Uterus (tissue), 4 donors: ENCODE measurements around the gene AKAP10. TPM values are rescaled to one million over a fixed set of nuclear protein-coding genes. Genes with fewer than 3 reads are reported as not detected.

Source experiments
- DNase-seq, 2 donors: peaks; one replicate each; pipeline ENCODE4 v3.0.0-alpha.2; 2019 to 2020
- H3K27ac ChIP-seq, 2 donors: fragments of 200-600 bp; sonication (generic); 1 replicate in 1 of 2; 2 replicates in 1 of 2; pipeline ENCODE4 v1.5.1; 2016 to 2018
- H3K27me3 ChIP-seq, 2 donors: fragments of 200-600 bp; sonication (generic); one replicate each; pipeline ENCODE4 v1.5.1; 2018 to 2019; ENCODE audit warnings: control low read depth in 1 of 2
- H3K36me3 ChIP-seq, 2 donors: fragments of 200-600 bp; sonication (generic); one replicate each; pipeline ENCODE4 v1.5.1; 2019; ENCODE audit warnings: control low read depth in 1 of 2
- H3K4me1 ChIP-seq, 2 donors: fragments of 200-600 bp; sonication (generic); one replicate each; pipeline ENCODE4 v1.5.1; 2018 to 2019; ENCODE audit warnings: control low read depth in 1 of 2
- H3K4me3 ChIP-seq, 2 donors: fragments of 200-600 bp; sonication (generic); 1 replicate in 1 of 2; 2 replicates in 1 of 2; pipeline ENCODE4 v1.5.1; 2018 to 2019; ENCODE audit warnings: mild to moderate bottlenecking in 1 of 2
- H3K9me3 ChIP-seq, 2 donors: fragments of 200-600 bp; sonication (generic); one replicate each; pipeline ENCODE4 v1.5.1; 2019; ENCODE audit warnings: control low read depth in 1 of 2
- CTCF ChIP-seq, 4 experiments: fragments of 200-600 bp in 2 of 4; fragments of 450-650 bp in 2 of 4; sonication (generic) in 2 of 4; IDR thresholded peaks; one replicate each; pipeline ENCODE4 v1.5.1; 2016 to 2019; ENCODE audit warnings: antibody characterized with exemption in 4 of 4, mild to moderate bottlenecking in 2 of 4, moderate library complexity in 1 of 4
- POLR2A ChIP-seq, 2 donors: fragments of 450-650 bp; IDR thresholded peaks; one replicate each; pipeline ENCODE4 v1.6.1; 2016; ENCODE audit warnings: antibody characterized with exemption in 2 of 2, mild to moderate bottlenecking in 1 of 2, moderate library complexity in 1 of 2
- intact Hi-C: fragments of 100-400 bp; cut with DNase I; formaldehyde crosslinking; loops from one replicate; pipeline ENCODE4 v1.15.1; 2023; ENCODE audit warnings: low total_unique reads
- total RNA-seq, 4 donors: library from RNA; depleted of rRNA in 3 of 4; stranded (reverse); fragments of >200 nt in 3 of 4; gene quantifications; one replicate each; pipeline versions ENCODE4 v1.1.0 to v1.2.4, GENCODE V29; 2014 to 2023
- donor health status: DM: yes; HTN: yes; CAD: no.

AKAP10 gene
- total RNA-seq, 4 donors from 2014 or later = 17.7 to 56.9 (median 33.2) TPM

- H3K27ac ChIP-seq = no peak overlapping the region
- no peaks in the 10 kb centered on the region for H3K9me3 ChIP-seq
- H3K4me3 ChIP-seq = no peak overlapping the region
- intact Hi-C loops = no loop called here
- TF ChIP-seq POLR2A (IDR thresholded peaks at IDR 0.05) (no peak), CTCF (IDR thresholded peaks at IDR 0.05) (no peak)
- no peak for DNase-seq
- no peaks in the 10 kb centered on the region for H3K27me3 ChIP-seq
- no peaks in the 10 kb centered on the region for H3K36me3 ChIP-seq
- peaks cover 0 to 6% of the 10 kb centered on the region in 2 donors for H3K4me1 ChIP-seq
Measured at GRCh38 chr17:19943599-19943998, 34.0 kb downstream of the AKAP10 start.

GRCh38 chr17:19943026-19943425 lies 34.6 kb downstream of the AKAP10 start:
- Histone ChIP-seq H3K36me3 (no peaks in the 10 kb centered on the region), H3K4me3 (no peak overlapping the region), H3K9me3 (no peaks in the 10 kb centered on the region), H3K27me3 (no peaks in the 10 kb centered on the region), H3K27ac (no peak overlapping the region), H3K4me1 (peaks cover 0 to 6% of the 10 kb centered on the region in 2 donors)
- DNase-seq = no peak
- TF ChIP-seq CTCF (IDR thresholded peaks at IDR 0.05) (no peak), POLR2A (IDR thresholded peaks at IDR 0.05) (no peak)
- intact Hi-C loops = no loop called here

- H3K9me3 ChIP-seq = no peaks in the 10 kb centered on the region
- H3K4me3 ChIP-seq = no peak overlapping the region
- H3K27ac ChIP-seq = no peak overlapping the region
- intact Hi-C loops = no loop called here
- no peak for DNase-seq
- peaks cover 0 to 6% of the 10 kb centered on the region in 2 donors for H3K4me1 ChIP-seq
- no peaks in the 10 kb centered on the region for H3K27me3 ChIP-seq
- no peaks in the 10 kb centered on the region for H3K36me3 ChIP-seq
- TF ChIP-seq POLR2A (IDR thresholded peaks at IDR 0.05) = no peak
- TF ChIP-seq CTCF (IDR thresholded peaks at IDR 0.05) = no peak
Measured at GRCh38 chr17:19940722-19941464, 36.7 kb downstream of the AKAP10 start.

GRCh38 chr17:19939993-19940721 lies 37.5 kb downstream of the AKAP10 start:
- H3K4me1 ChIP-seq = peaks cover 0 to 6% of the 10 kb centered on the region in 2 donors
- no peak for TF ChIP-seq CTCF (IDR thresholded peaks at IDR 0.05)
- no peak for TF ChIP-seq POLR2A (IDR thresholded peaks at IDR 0.05)
- no peaks in the 10 kb centered on the region for H3K9me3 ChIP-seq
- H3K36me3 ChIP-seq = no peaks in the 10 kb centered on the region
- no peak for DNase-seq
- H3K27me3 ChIP-seq = no peaks in the 10 kb centered on the region
- no peak overlapping the region for H3K27ac ChIP-seq
- intact Hi-C loops = no loop called here
- H3K4me3 ChIP-seq = no peak overlapping the region

- Histone ChIP-seq H3K4me3 (no peak overlapping the region), H3K27me3 (no peaks in the 10 kb centered on the region), H3K9me3 (no peaks in the 10 kb centered on the region), H3K27ac (no peak overlapping the region), H3K36me3 (no peaks in the 10 kb centered on the region), H3K4me1 (peaks cover 0 to 6% of the 10 kb centered on the region in 2 donors)
- intact Hi-C loops = no loop called here
- DNase-seq = no peak
- no peak for TF ChIP-seq POLR2A (IDR thresholded peaks at IDR 0.05)
- no peak for TF ChIP-seq CTCF (IDR thresholded peaks at IDR 0.05)
Measured at GRCh38 chr17:19938736-19939135, 38.9 kb downstream of the AKAP10 start.
